LNCAP (cell line): ENCODE measurements around the gene DLGAP1.

ENCODE experiments used
- CTCF ChIP-seq: fragments of 450-650 bp; IDR thresholded peaks from 2 replicates; pipeline ENCODE4 v1.5.1; 2017; ENCODE audit warnings: mild to moderate bottlenecking

DLGAP1 gene

GRCh38 chr18:3824101-3824500, 631.0 kb downstream of the DLGAP1 start:
- TF ChIP-seq CTCF, result no peak

- TF ChIP-seq CTCF, result no peak
Observed at GRCh38 chr18:3823073-3823472, 632.0 kb downstream of the DLGAP1 start.

- TF ChIP-seq CTCF, result no peak
Observed at GRCh38 chr18:3821524-3821923, 633.6 kb downstream of the DLGAP1 start.

- TF ChIP-seq CTCF, result no peak
Observed at GRCh38 chr18:3819961-3820360, 635.1 kb downstream of the DLGAP1 start.

- TF ChIP-seq CTCF, result no peak
Observed at GRCh38 chr18:3816610-3817363, 638.3 kb downstream of the DLGAP1 start.

- TF ChIP-seq CTCF, result no peak
Observed at GRCh38 chr18:3815991-3816390, 639.1 kb downstream of the DLGAP1 start.

- TF ChIP-seq CTCF, result no peak
Observed at GRCh38 chr18:3814816-3815215, 640.3 kb downstream of the DLGAP1 start.

- no peak for TF ChIP-seq CTCF
Observed at GRCh38 chr18:3810296-3810695, 644.8 kb downstream of the DLGAP1 start.
